ENCODE data around the gene GTPBP3. TPM values are rescaled to one million over a fixed set of nuclear protein-coding genes. Genes with fewer than 3 reads are reported as not detected.

GTPBP3 gene
- total and polyA plus RNA-seq, 2 of the 13 experiments (the other 11 are each of a cell fraction or from before 2014, with no cell fraction given), result 17.5 to 30.0 TPM

DNA sequence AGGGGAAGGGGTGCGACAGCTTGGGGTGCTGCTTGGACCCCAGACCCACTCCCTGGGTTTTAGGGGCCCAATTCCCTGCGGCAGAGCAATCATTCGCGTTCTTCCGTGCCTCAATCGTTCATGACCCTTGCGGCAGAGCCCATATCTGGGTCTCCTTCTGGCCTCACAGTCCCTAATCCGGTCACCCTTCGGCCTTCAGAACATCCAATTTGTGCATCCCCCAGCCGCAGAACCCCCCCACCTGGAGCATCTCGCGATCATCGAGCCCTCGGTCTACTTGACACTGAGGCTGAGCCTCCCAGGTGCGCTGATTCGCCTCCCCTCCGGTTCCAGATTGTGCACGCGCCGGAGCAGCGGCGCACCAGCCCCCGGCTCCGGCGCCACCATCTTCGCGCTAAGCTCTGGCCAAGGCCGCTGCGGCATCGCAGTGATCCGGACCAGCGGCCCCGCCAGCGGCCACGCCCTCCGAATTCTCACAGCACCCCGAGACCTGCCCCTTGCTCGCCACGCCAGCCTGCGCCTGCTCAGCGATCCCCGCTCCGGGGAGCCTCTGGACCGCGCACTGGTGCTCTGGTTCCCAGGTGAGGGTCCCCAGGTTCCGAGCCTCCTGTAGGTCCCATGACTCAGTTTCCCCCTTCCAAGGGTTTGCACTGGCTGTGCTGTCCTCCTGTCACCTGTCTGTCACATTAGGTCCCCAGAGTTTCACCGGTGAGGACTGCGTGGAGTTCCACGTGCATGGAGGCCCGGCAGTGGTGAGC is 501 bp downstream of the GTPBP3 start (continued):
- TF ChIP-seq REXO4 (CRISPR knock-in tag; IDR thresholded peaks at IDR 0.05; ENCODE audit: borderline replicate concordance) (no peak), CREB1 (IDR thresholded peaks at IDR 0.05) (no peak), CREB1 (CRISPR knock-in tag; IDR thresholded peaks at IDR 0.05) (no peak), CEBPB (IDR thresholded peaks at IDR 0.05; ENCODE audit: borderline replicate concordance, low read depth, low read length) (no peak), TARDBP (CRISPR knock-in tag; IDR thresholded peaks at IDR 0.05) (no peak), ZNF446 (CRISPR knock-in tag; IDR thresholded peaks at IDR 0.05) (no peak), HDAC2 (CRISPR knock-in tag; IDR thresholded peaks at IDR 0.05) (no peak), CHD2 (IDR thresholded peaks at IDR 0.05; ENCODE audit: low read depth, low read length) (peak; percentile 73), ARNTL (CRISPR knock-in tag; IDR thresholded peaks at IDR 0.05) (0 out of 2 replicates have a peak, but pooled peaks have one; percentile 25), MAZ (IDR thresholded peaks at IDR 0.05; ENCODE audit: borderline replicate concordance, low read depth, low read length) (no peak), MAZ (CRISPR knock-in tag; IDR thresholded peaks at IDR 0.05; ENCODE audit: low read depth) (no peak), ZNF33A (CRISPR knock-in tag; IDR thresholded peaks at IDR 0.05; ENCODE audit: borderline replicate concordance) (no peak), ZSCAN12 (CRISPR knock-in tag; IDR thresholded peaks at IDR 0.05) (no peak), NR2F2 (IDR thresholded peaks at IDR 0.05; ENCODE audit: borderline replicate concordance, low read depth) (no peak), PAF1 (CRISPR knock-in tag; IDR thresholded peaks at IDR 0.05) (no peak), ZNF614 (CRISPR knock-in tag; IDR thresholded peaks at IDR 0.05; ENCODE audit: borderline replicate concordance) (0 out of 2 replicates have a peak, but pooled peaks have one; percentile 15), RXRA (CRISPR knock-in tag; IDR thresholded peaks at IDR 0.05) (peak; percentile 11; the same call in 1 of the 2 replicates)
- TF ChIP-seq, protein P1, sequence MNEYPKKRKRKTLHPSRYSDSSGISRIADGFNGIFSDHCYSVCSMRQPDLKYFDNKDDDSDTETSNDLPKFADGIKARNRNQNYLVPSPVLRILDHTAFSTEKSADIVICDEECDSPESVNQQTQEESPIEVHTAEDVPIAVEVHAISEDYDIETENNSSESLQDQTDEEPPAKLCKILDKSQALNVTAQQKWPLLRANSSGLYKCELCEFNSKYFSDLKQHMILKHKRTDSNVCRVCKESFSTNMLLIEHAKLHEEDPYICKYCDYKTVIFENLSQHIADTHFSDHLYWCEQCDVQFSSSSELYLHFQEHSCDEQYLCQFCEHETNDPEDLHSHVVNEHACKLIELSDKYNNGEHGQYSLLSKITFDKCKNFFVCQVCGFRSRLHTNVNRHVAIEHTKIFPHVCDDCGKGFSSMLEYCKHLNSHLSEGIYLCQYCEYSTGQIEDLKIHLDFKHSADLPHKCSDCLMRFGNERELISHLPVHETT (CRISPR knock-in tag; conservative IDR thresholded peaks at IDR 0.05), result no peak
- TF ChIP-seq, protein P2, sequence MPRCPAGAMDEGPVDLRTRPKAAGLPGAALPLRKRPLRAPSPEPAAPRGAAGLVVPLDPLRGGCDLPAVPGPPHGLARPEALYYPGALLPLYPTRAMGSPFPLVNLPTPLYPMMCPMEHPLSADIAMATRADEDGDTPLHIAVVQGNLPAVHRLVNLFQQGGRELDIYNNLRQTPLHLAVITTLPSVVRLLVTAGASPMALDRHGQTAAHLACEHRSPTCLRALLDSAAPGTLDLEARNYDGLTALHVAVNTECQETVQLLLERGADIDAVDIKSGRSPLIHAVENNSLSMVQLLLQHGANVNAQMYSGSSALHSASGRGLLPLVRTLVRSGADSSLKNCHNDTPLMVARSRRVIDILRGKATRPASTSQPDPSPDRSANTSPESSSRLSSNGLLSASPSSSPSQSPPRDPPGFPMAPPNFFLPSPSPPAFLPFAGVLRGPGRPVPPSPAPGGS (CRISPR knock-in tag; IDR thresholded peaks at IDR 0.05), result no peak
- TF ChIP-seq, protein P3, sequence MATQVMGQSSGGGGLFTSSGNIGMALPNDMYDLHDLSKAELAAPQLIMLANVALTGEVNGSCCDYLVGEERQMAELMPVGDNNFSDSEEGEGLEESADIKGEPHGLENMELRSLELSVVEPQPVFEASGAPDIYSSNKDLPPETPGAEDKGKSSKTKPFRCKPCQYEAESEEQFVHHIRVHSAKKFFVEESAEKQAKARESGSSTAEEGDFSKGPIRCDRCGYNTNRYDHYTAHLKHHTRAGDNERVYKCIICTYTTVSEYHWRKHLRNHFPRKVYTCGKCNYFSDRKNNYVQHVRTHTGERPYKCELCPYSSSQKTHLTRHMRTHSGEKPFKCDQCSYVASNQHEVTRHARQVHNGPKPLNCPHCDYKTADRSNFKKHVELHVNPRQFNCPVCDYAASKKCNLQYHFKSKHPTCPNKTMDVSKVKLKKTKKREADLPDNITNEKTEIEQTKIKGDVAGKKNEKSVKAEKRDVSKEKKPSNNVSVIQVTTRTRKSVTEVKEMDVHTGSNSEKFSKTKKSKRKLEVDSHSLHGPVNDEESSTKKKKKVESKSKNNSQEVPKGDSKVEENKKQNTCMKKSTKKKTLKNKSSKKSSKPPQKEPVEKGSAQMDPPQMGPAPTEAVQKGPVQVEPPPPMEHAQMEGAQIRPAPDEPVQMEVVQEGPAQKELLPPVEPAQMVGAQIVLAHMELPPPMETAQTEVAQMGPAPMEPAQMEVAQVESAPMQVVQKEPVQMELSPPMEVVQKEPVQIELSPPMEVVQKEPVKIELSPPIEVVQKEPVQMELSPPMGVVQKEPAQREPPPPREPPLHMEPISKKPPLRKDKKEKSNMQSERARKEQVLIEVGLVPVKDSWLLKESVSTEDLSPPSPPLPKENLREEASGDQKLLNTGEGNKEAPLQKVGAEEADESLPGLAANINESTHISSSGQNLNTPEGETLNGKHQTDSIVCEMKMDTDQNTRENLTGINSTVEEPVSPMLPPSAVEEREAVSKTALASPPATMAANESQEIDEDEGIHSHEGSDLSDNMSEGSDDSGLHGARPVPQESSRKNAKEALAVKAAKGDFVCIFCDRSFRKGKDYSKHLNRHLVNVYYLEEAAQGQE (IDR thresholded peaks at IDR 0.05; ENCODE audit: borderline replicate concordance in 1 of 2, low read depth in 1 of 2, low read length in 2 of 2), result no peak
- TF ChIP-seq, protein P4, sequence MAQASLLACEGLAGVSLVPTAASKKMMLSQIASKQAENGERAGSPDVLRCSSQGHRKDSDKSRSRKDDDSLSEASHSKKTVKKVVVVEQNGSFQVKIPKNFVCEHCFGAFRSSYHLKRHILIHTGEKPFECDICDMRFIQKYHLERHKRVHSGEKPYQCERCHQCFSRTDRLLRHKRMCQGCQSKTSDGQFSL (CRISPR knock-in tag; IDR thresholded peaks at IDR 0.05), result peak; percentile 74; the same call in 1 of the 2 replicates
- TF ChIP-seq, protein P5, sequence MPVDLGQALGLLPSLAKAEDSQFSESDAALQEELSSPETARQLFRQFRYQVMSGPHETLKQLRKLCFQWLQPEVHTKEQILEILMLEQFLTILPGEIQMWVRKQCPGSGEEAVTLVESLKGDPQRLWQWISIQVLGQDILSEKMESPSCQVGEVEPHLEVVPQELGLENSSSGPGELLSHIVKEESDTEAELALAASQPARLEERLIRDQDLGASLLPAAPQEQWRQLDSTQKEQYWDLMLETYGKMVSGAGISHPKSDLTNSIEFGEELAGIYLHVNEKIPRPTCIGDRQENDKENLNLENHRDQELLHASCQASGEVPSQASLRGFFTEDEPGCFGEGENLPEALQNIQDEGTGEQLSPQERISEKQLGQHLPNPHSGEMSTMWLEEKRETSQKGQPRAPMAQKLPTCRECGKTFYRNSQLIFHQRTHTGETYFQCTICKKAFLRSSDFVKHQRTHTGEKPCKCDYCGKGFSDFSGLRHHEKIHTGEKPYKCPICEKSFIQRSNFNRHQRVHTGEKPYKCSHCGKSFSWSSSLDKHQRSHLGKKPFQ (CRISPR knock-in tag; IDR thresholded peaks at IDR 0.05; ENCODE audit: insufficient replicate concordance), result no peak
